ENCODE data around the gene ABCD4. TPM values are rescaled to one million over a fixed set of nuclear protein-coding genes. Genes with fewer than 3 reads are reported as not detected.
"Not testable (repeated sequence)": the region's sequence is repeated elsewhere in the genome, so short reads cannot be mapped to it uniquely, and the experiment has no call there.

The ABCD4 gene
- polyA plus RNA-seq, 2 donors: 19.2 to 38.4 TPM

DNA sequence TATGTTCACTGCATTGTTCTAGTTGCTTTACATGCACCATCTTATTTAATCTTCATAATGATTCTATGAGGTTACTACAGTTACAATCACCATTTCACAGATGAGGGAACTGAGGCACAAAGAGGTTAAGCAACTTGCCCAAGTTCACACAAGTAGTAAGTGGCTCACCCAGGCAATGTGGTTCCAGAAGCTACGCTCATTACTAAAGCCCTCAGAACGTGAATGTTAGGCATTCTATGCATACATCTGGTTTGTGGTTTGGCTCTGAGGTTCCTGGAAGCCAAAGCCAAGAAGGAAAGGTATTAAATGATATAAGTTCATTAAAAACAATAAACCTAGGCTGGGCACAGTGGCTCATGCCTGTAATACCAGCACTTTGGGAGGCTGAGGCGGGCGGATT lies 31.2 kb upstream of the ABCD4 start:
- H3K4me3 ChIP-seq (ENCODE audit: low read depth in 1 of 2, low read length in 2 of 2): no peak overlapping the region
- H3K36me3 ChIP-seq (ENCODE audit: control insufficient read depth in 2 of 2, insufficient read depth in 2 of 2, low read length in 1 of 2): no peaks in the 10 kb centered on the region
- H3K9me3 ChIP-seq (ENCODE audit: control insufficient read depth in 2 of 2, insufficient read depth in 1 of 2, low read depth in 1 of 2, low read length in 1 of 2): no peaks in the 10 kb centered on the region
- H3K4me1 ChIP-seq (ENCODE audit: control insufficient read depth in 2 of 2, insufficient read depth in 2 of 2, low read length in 1 of 2): no peaks in the 10 kb centered on the region
- H3K27me3 ChIP-seq (ENCODE audit: control insufficient read depth in 1 of 2, insufficient read depth in 2 of 2, low read length in 2 of 2): no peaks in the 10 kb centered on the region
- no peak overlapping the region for H3K27ac ChIP-seq (ENCODE audit: low read depth in 2 of 2, low read length in 1 of 2)
- WGBS, 2 donors: 62 to 75% methylated on average over 4 of the region's 4 CpGs

DNA sequence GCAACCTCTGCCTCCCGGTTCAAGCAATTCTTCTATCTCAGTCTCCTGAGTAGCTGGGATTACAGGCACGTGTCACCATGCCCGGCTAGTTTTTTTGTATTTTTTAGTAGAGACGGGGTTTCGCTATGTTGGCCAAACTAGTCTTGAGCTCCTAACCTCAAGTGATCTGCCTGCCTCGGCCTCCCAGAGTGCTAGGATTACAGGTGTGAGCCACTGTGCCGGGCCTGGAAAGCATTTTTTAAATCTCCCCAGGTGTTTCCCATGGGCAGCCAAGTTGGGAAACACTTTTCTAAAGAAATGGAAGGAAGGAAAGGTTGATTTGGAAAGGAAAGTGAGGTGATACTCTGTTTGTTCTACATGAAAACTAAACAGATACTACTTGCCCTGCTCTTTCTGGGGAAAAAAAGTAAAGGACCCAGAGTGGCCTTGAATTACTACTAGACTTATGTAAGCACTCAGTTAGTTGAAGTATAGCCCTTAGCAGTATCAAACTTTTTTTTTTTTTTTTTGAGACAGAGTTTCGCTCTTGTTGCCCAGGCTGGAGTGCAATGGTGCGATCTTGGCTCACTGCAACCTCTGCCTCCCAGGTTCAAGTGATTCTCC lies 27.3 kb upstream of the ABCD4 start:
- not testable (repeated sequence) for H3K9me3 ChIP-seq (ENCODE audit: control insufficient read depth in 2 of 2, insufficient read depth in 1 of 2, low read depth in 1 of 2, low read length in 1 of 2); H3K36me3 ChIP-seq (ENCODE audit: control insufficient read depth in 2 of 2, insufficient read depth in 2 of 2, low read length in 1 of 2); H3K4me3 ChIP-seq (ENCODE audit: low read depth in 1 of 2, low read length in 2 of 2); H3K27ac ChIP-seq (ENCODE audit: low read depth in 2 of 2, low read length in 1 of 2); H3K27me3 ChIP-seq (ENCODE audit: control insufficient read depth in 1 of 2, insufficient read depth in 2 of 2, low read length in 2 of 2); H3K4me1 ChIP-seq (ENCODE audit: control insufficient read depth in 2 of 2, insufficient read depth in 2 of 2, low read length in 1 of 2)
- WGBS, 2 donors: 79 to 85% methylated on average over 7 to 8 of the region's 9 CpGs

DNA sequence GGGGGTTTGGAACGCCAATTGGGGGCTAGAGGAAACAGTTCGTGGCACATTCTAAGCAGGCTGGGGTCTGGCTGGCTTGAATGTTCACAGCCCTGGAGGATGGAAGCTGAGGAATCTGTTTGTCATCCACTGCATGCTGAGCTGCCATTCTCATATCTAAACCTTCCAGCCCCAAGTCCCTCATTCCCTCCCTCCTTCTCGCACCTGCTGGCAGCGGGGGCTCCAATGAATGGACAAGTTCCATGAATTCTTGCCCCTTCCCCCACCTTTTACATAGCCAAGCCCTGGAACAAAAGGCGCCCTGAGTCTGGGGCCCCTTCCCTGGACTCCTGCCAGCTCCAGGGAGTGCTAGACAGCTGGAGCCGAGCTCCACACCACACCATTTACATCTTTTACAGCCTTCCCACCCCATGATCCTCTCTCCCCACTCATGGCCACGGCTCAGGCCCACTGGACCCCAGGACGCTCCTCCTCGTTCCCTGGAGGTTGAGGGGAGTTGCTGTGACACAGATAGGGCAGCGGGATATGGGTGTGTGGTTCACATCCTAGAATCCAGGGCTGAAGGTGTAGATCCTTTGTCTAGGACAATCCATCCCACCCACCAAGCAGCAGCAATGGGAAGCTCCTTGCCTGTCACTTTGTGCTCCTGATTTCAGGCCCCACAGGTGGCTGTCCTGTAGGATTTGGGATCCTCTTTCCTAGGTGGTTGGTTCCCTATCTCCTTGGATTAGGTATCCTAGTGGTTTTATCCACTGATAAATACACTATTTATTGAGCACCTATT lies 23.8 kb upstream of the ABCD4 start:
- Histone ChIP-seq H3K36me3 (ENCODE audit: control insufficient read depth in 2 of 2, insufficient read depth in 2 of 2, low read length in 1 of 2) (no peaks in the 10 kb centered on the region), H3K4me3 (ENCODE audit: low read depth in 1 of 2, low read length in 2 of 2) (no peak overlapping the region), H3K27me3 (ENCODE audit: control insufficient read depth in 1 of 2, insufficient read depth in 2 of 2, low read length in 2 of 2) (no peaks in the 10 kb centered on the region), H3K9me3 (ENCODE audit: control insufficient read depth in 2 of 2, insufficient read depth in 1 of 2, low read depth in 1 of 2, low read length in 1 of 2) (no peaks in the 10 kb centered on the region), H3K27ac (ENCODE audit: low read depth in 2 of 2, low read length in 1 of 2) (no peak overlapping the region), H3K4me1 (ENCODE audit: control insufficient read depth in 2 of 2, insufficient read depth in 2 of 2, low read length in 1 of 2) (no peaks in the 10 kb centered on the region)
- WGBS, 2 donors: 33 to 40% methylated on average over 10 of the region's 10 CpGs

DNA sequence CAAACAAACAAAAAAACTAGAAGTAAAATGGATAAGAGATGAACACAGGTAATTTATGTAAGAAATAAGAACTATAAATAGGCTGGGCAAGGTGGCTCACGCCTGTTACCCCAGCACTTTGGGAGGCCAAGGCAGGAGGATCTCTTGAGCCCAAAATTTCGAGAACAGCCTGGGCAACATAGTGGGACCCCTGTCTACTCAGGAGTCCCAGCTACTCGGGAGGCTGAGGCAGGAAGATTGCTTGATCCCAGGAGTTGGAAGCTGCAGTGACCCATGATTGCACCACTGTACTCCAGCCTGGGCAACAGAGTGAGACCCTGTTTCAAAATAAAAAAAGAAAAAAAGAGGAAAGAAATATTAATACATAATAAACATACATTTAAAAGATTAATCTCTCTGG lies 22.7 kb upstream of the ABCD4 start:
- no peak overlapping the region for H3K27ac ChIP-seq (ENCODE audit: low read depth in 2 of 2, low read length in 1 of 2)
- WGBS, 2 donors: 74% methylated on average over 3 of the region's 3 CpGs
- H3K4me1 ChIP-seq (ENCODE audit: control insufficient read depth in 2 of 2, insufficient read depth in 2 of 2, low read length in 1 of 2): no peaks in the 10 kb centered on the region
- H3K9me3 ChIP-seq (ENCODE audit: control insufficient read depth in 2 of 2, insufficient read depth in 1 of 2, low read depth in 1 of 2, low read length in 1 of 2): no peaks in the 10 kb centered on the region
- H3K27me3 ChIP-seq (ENCODE audit: control insufficient read depth in 1 of 2, insufficient read depth in 2 of 2, low read length in 2 of 2): no peaks in the 10 kb centered on the region
- no peaks in the 10 kb centered on the region for H3K36me3 ChIP-seq (ENCODE audit: control insufficient read depth in 2 of 2, insufficient read depth in 2 of 2, low read length in 1 of 2)
- H3K4me3 ChIP-seq (ENCODE audit: low read depth in 1 of 2, low read length in 2 of 2): no peak overlapping the region

DNA sequence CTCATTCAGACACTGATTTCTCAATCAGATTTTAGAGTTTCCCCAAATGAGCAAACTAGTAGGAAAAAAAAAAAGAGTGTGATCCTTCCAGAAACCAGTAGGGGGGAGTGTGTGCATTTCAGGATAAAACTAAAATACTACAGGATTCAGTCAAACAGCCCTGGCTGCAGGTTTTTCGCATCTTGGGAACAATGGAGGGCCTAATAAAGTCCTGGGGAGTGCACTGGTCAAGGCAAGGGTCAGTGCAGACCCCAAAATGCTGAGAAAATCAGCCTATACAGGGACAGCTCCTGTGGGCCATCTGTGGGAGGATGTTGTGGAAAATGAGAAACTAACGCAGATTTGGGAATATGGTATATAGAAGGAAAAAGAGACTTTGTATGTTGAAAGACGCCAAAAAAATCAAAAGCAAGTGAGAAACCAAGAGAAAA lies 22.2 kb upstream of the ABCD4 start:
- no peak overlapping the region for H3K4me3 ChIP-seq (ENCODE audit: low read depth in 1 of 2, low read length in 2 of 2)
- H3K27me3 ChIP-seq (ENCODE audit: control insufficient read depth in 1 of 2, insufficient read depth in 2 of 2, low read length in 2 of 2): no peaks in the 10 kb centered on the region
- no peak overlapping the region for H3K27ac ChIP-seq (ENCODE audit: low read depth in 2 of 2, low read length in 1 of 2)
- no peaks in the 10 kb centered on the region for H3K36me3 ChIP-seq (ENCODE audit: control insufficient read depth in 2 of 2, insufficient read depth in 2 of 2, low read length in 1 of 2)
- no peaks in the 10 kb centered on the region for H3K4me1 ChIP-seq (ENCODE audit: control insufficient read depth in 2 of 2, insufficient read depth in 2 of 2, low read length in 1 of 2)
- 62 to 66% methylated on average over 3 of the region's 3 CpGs for WGBS, 2 donors
- H3K9me3 ChIP-seq (ENCODE audit: control insufficient read depth in 2 of 2, insufficient read depth in 1 of 2, low read depth in 1 of 2, low read length in 1 of 2): no peaks in the 10 kb centered on the region

DNA sequence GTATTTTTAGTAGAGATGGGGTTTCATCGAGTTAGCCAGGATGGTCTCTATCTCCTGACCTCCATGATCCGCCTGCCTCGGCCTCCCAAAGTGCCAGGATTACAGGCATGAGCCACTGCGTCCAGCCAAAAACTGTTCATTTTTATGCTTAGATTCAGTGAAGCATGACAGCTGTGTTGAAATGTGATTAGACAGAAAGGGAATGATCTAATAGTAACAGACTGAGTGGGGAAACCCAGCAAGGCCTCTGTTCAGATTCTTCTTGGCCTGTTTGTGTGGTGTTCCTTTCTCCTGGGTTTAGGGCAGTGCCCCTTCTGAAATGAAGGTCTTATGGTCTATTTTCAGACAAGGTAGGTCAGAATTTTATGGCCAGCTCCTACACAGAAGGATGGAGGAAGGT lies 11.8 kb upstream of the ABCD4 start:
- H3K36me3 ChIP-seq (ENCODE audit: control insufficient read depth in 2 of 2, insufficient read depth in 2 of 2, low read length in 1 of 2): no peaks in the 10 kb centered on the region
- H3K4me3 ChIP-seq (ENCODE audit: low read depth in 1 of 2, low read length in 2 of 2): no peak overlapping the region
- H3K4me1 ChIP-seq (ENCODE audit: control insufficient read depth in 2 of 2, insufficient read depth in 2 of 2, low read length in 1 of 2): peaks cover 0 to 2% of the 10 kb centered on the region in 2 donors
- H3K27me3 ChIP-seq (ENCODE audit: control insufficient read depth in 1 of 2, insufficient read depth in 2 of 2, low read length in 2 of 2): no peaks in the 10 kb centered on the region
- H3K9me3 ChIP-seq (ENCODE audit: control insufficient read depth in 2 of 2, insufficient read depth in 1 of 2, low read depth in 1 of 2, low read length in 1 of 2): no peaks in the 10 kb centered on the region
- WGBS, 2 donors: 78 to 82% methylated on average over 4 of the region's 4 CpGs
- no peak overlapping the region for H3K27ac ChIP-seq (ENCODE audit: low read depth in 2 of 2, low read length in 1 of 2)

DNA sequence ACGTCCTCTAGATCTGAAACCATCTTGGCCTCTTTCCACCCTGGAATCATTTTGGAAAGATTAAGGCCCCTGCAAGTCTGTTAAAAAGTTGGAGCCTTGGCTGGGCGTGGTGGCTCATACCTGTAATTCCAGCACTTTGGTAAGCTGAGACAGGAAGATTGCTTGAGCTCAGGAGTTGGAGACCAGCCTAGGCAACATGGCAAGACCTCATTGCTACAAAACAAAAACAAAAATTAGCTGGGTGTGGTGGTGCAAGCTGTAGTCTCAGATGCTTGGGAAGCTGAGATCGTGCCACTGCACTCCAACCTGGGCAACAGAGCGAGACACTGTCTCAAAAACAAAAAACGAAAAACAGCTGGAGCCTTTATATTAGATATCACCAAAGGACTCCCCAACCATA lies 10.9 kb upstream of the ABCD4 start:
- Histone ChIP-seq H3K27ac (ENCODE audit: low read depth in 2 of 2, low read length in 1 of 2) (no peak overlapping the region), H3K36me3 (ENCODE audit: control insufficient read depth in 2 of 2, insufficient read depth in 2 of 2, low read length in 1 of 2) (no peaks in the 10 kb centered on the region), H3K27me3 (ENCODE audit: control insufficient read depth in 1 of 2, insufficient read depth in 2 of 2, low read length in 2 of 2) (no peaks in the 10 kb centered on the region), H3K4me1 (ENCODE audit: control insufficient read depth in 2 of 2, insufficient read depth in 2 of 2, low read length in 1 of 2) (peaks cover 0 to 2% of the 10 kb centered on the region in 2 donors), H3K9me3 (ENCODE audit: control insufficient read depth in 2 of 2, insufficient read depth in 1 of 2, low read depth in 1 of 2, low read length in 1 of 2) (no peaks in the 10 kb centered on the region), H3K4me3 (ENCODE audit: low read depth in 1 of 2, low read length in 2 of 2) (no peak overlapping the region)
- WGBS, 2 donors: 60 to 68% methylated on average over 5 of the region's 5 CpGs

DNA sequence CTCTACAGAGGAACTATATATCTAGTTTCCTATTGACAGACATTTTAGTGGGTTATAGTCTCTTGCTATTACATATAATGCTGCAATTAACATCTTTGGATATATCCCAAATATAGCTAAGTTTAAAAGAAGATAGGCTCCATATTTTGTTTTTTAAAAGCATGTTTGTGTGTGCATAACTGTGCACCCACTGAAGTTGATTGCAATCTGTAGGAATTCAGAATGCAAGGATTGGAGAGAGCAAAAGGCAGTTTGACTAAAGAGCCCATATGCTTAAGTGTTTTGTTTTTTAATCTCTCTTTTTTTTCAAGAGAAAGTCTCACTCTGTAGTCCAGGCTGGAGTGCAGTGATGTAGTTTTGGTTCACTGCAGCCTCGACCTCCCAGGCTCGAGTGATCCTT lies 9.4 kb upstream of the ABCD4 start:
- 76% methylated on average over 2 of the region's 2 CpGs for WGBS, 2 donors
- Histone ChIP-seq H3K9me3 (ENCODE audit: control insufficient read depth in 2 of 2, insufficient read depth in 1 of 2, low read depth in 1 of 2, low read length in 1 of 2) (no peaks in the 10 kb centered on the region), H3K4me1 (ENCODE audit: control insufficient read depth in 2 of 2, insufficient read depth in 2 of 2, low read length in 1 of 2) (peaks cover 0 to 2% of the 10 kb centered on the region in 2 donors), H3K4me3 (ENCODE audit: low read depth in 1 of 2, low read length in 2 of 2) (no peak overlapping the region), H3K27ac (ENCODE audit: low read depth in 2 of 2, low read length in 1 of 2) (no peak overlapping the region), H3K27me3 (ENCODE audit: control insufficient read depth in 1 of 2, insufficient read depth in 2 of 2, low read length in 2 of 2) (no peaks in the 10 kb centered on the region), H3K36me3 (ENCODE audit: control insufficient read depth in 2 of 2, insufficient read depth in 2 of 2, low read length in 1 of 2) (no peaks in the 10 kb centered on the region)

DNA sequence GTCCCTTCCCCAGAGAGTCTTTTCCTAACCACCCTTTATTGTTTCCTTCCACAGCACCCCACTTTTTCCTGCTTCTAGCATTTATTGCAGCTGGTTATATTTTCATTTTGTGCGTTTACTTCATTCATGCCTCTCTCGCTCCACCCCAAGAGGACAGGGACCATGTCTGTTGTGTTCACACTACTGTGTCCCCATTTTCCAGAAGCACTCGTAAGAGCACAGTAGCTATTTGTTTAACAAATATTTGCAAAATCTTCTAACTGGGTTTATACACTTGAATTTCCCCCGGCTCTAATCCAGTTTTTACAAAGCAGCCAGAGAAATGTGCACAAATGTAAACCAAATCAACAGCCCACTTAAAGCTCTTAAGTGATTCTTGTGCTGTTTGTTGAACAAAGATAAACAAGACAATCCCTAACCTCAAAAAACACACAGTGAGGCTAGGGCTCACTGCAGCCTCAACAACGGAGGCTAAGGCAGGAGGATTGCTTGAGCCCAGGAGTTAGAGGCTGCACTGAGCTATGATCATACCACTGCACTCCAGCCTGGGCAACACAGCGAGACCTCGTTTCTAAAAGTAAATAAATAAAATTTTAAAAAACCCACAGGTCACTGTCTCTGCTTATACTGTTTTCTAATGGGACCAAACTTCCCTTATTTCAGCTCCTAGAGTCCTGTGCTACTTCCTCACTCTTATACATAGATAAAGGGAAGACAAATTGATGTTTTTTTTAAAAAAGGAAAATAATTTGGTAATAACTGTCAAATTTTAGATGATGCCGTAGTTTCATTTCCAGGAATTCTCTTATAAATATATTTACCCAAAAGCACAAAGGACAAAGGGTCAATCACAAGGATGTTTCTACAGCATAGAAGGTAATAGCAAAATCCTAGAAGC lies 6.6 kb upstream of the ABCD4 start:
- Histone ChIP-seq H3K9me3 (ENCODE audit: control insufficient read depth in 2 of 2, insufficient read depth in 1 of 2, low read depth in 1 of 2, low read length in 1 of 2) (no peaks in the 10 kb centered on the region), H3K4me3 (ENCODE audit: low read depth in 1 of 2, low read length in 2 of 2) (no peak overlapping the region), H3K36me3 (ENCODE audit: control insufficient read depth in 2 of 2, insufficient read depth in 2 of 2, low read length in 1 of 2) (no peaks in the 10 kb centered on the region), H3K27me3 (ENCODE audit: control insufficient read depth in 1 of 2, insufficient read depth in 2 of 2, low read length in 2 of 2) (no peaks in the 10 kb centered on the region), H3K4me1 (ENCODE audit: control insufficient read depth in 2 of 2, insufficient read depth in 2 of 2, low read length in 1 of 2) (peaks cover 0 to 2% of the 10 kb centered on the region in 2 donors), H3K27ac (ENCODE audit: low read depth in 2 of 2, low read length in 1 of 2) (no peak overlapping the region)
- WGBS, 2 donors: 72 to 77% methylated on average over 8 of the region's 8 CpGs
